ENCODE results near the gene PPFIA3. TPM values are rescaled to one million over a fixed set of nuclear protein-coding genes. Genes with fewer than 3 reads are reported as not detected.

The PPFIA3 gene
- total and polyA plus RNA-seq, 2 of the 4 experiments (the other 2 are of a cell fraction): 0.90 to 2.4 TPM

- H3K27me3 ChIP-seq (ENCODE audit: control insufficient read depth, insufficient read depth, low read length): no peaks in the 10 kb centered on the region
- H2BK5ac ChIP-seq (ENCODE audit: low read depth, low read length, poor library complexity, severe bottlenecking): peak overlapping the region; percentile 42
- CTCF ChIA-PET: no interaction called here
- no peak for ATAC-seq (ENCODE audit: low read depth)
- H3K4me3 ChIP-seq (ENCODE audit: insufficient read depth, low read depth, low read length): peak overlapping the region; percentile 69
- TF ChIP-seq RAD21 (IDR thresholded peaks at IDR 0.05; ENCODE audit: low read length): no peak
- TF ChIP-seq RCOR1 (IDR thresholded peaks at IDR 0.05; ENCODE audit: insufficient replicate concordance, low read length): no peak
- no peak for TF ChIP-seq MAFK (IDR thresholded peaks at IDR 0.05; ENCODE audit: low read depth, low read length)
- no peak for TF ChIP-seq NFE2L2 (IDR thresholded peaks at IDR 0.05; ENCODE audit: low read depth, low read length)
- TF ChIP-seq CTCF (conservative IDR thresholded peaks at IDR 0.05; ENCODE audit: low read depth, low read length): no peak
- TF ChIP-seq BHLHE40 (IDR thresholded peaks at IDR 0.05; ENCODE audit: low read depth, low read length): no peak
- no peak for TF ChIP-seq RFX5 (IDR thresholded peaks at IDR 0.05; ENCODE audit: low read depth, low read length)
- no peak for TF ChIP-seq MAZ (IDR thresholded peaks at IDR 0.05; ENCODE audit: borderline replicate concordance, low read depth, low read length)
- TF ChIP-seq USF2 (IDR thresholded peaks at IDR 0.05; ENCODE audit: low read depth, low read length): no peak
- no peak for TF ChIP-seq ELK1 (IDR thresholded peaks at IDR 0.05; ENCODE audit: borderline replicate concordance, low read depth, low read length)
- no peak for TF ChIP-seq POLR2A (IDR thresholded peaks at IDR 0.05; ENCODE audit: low read depth, low read length)
- no peak for TF ChIP-seq CHD1 (IDR thresholded peaks at IDR 0.05; ENCODE audit: low read depth, low read length)
- no peak for TF ChIP-seq CEBPB (IDR thresholded peaks at IDR 0.05; ENCODE audit: low read depth, low read length)
- TF ChIP-seq SMC3 (IDR thresholded peaks at IDR 0.05; ENCODE audit: low read depth, low read length): no peak
- TF ChIP-seq MXI1 (IDR thresholded peaks at IDR 0.05; ENCODE audit: borderline replicate concordance, low read depth, low read length): no peak
- H2BK120ac ChIP-seq (ENCODE audit: low read depth, low read length): no peak overlapping the region
- peak overlapping the region; percentile 57 for H2AK5ac ChIP-seq (ENCODE audit: low read depth, low read length)
- H3K56ac ChIP-seq (ENCODE audit: extremely low read depth, insufficient read depth, low read length): peak overlapping the region; percentile 72
- H2AK9ac ChIP-seq (replicated peaks; ENCODE audit: low read depth, low read length, poor library complexity): peak overlapping the region; percentile 84
- peak overlapping the region; percentile 91 for H3K4ac ChIP-seq (ENCODE audit: low read depth, low read length)
- no peaks in the 10 kb centered on the region for H3K9me3 ChIP-seq (ENCODE audit: control insufficient read depth, insufficient read depth, low read length)
- H4K20me1 ChIP-seq (ENCODE audit: insufficient read depth, low read length): peaks cover 50% of the 10 kb centered on the region
- DNase-seq: no peak
- peaks cover 11 to 37% of the 10 kb centered on the region in 2 experiments for H3K79me1 ChIP-seq (ENCODE audit: low read depth in 1 of 2, low read length in 2 of 2)
- H2AFZ ChIP-seq (replicated peaks; ENCODE audit: low read length, poor library complexity): peak overlapping the region; percentile 88
- 1% methylated on average over 14 of the region's 14 CpGs; no CpG with 5 or more reads in 1 of the 2 experiments for WGBS, 2 experiments (ENCODE audit: extremely low coverage in 2 of 2, insufficient read length in 1 of 2)
- H3K36me3 ChIP-seq (ENCODE audit: control insufficient read depth, insufficient read depth, low read length): peaks cover 26% of the 10 kb centered on the region
- BruUV-seq (replicated peaks): TSS peak; percentile 41
- H2BK20ac ChIP-seq (ENCODE audit: low read depth, low read length): no peak overlapping the region
- no peak overlapping the region for H2BK15ac ChIP-seq (ENCODE audit: low read depth, low read length)
- 0 out of 2 replicates have a peak, but pooled peaks cover 2% of the 10 kb centered on the region for H3K9me1 ChIP-seq (ENCODE audit: insufficient read depth, low read length)
- H3K9ac ChIP-seq (ENCODE audit: low read depth, low read length): peak overlapping the region; percentile 86
- H3K4me2 ChIP-seq (ENCODE audit: low read depth, low read length): peak overlapping the region; percentile 86
- peaks cover 6% of the 10 kb centered on the region for H3K4me1 ChIP-seq (ENCODE audit: control insufficient read depth, insufficient read depth, low read length)
- dilution Hi-C loops (cut with HindIII; ENCODE audit: low sequenced_read_pairs, unreplicated experiment) (no loop called here), intact Hi-C loops (cut with micrococcal nuclease) (no loop called here), in situ Hi-C loops (cut with MboI; ENCODE audit: low sequenced_read_pairs) (no loop called here)
- H3K14ac ChIP-seq (replicated peaks; ENCODE audit: low read depth, low read length): peak overlapping the region; percentile 89
- POLR2A ChIA-PET (ENCODE audit: unreplicated experiment): no interaction called here
- peak overlapping the region; percentile 71 to 95; a peak in 3 of 4 replicates for H4K8ac ChIP-seq (ENCODE audit: low read depth in 2 of 2, low read length in 2 of 2)
- peak overlapping the region; percentile 74 for H3K23ac ChIP-seq (ENCODE audit: low read depth, low read length)
- peak overlapping the region; percentile 89 for H3K27ac ChIP-seq (ENCODE audit: insufficient read depth, low read length)
- H4K91ac ChIP-seq (ENCODE audit: insufficient read depth, low read depth, low read length): peak overlapping the region; percentile 84; the same call in 1 of the 2 replicates
- 0 out of 2 replicates have a peak overlapping the region, but pooled peaks have one; percentile 10 for H3K18ac ChIP-seq (ENCODE audit: low read depth, low read length)
- H4K5ac ChIP-seq (ENCODE audit: low read depth, low read length): peak overlapping the region; percentile 19; the same call in 1 of the 2 replicates
These were observed 33.5 kb upstream of the PPFIA3 start for GRCh38 chr19:49085868-49086232.
